Subcutaneous abdominal adipose tissue (tissue), 5 donors: ENCODE measurements around the gene PCBP3.
A peak's percentile ranks its signal among the peaks of the same experiment; 100 is the strongest.

Source experiments
- H3K27ac ChIP-seq: one replicate; pipeline ENCODE4 v1.7.0; 2013; ENCODE audit warnings: low read depth, mild to moderate bottlenecking, inconsistent platforms, low read length, moderate library complexity
- H3K27me3 ChIP-seq, 5 donors: one replicate each; pipeline ENCODE4 v1.7.0; 2013; ENCODE audit warnings: low read length in 5 of 5, inconsistent platforms in 1 of 5; ENCODE audit not compliant: control insufficient read depth in 5 of 5, insufficient read depth in 4 of 5
- H3K36me3 ChIP-seq, 5 donors: one replicate each; pipeline ENCODE4 v1.7.0; 2013; ENCODE audit warnings: low read length in 5 of 5; ENCODE audit not compliant: control insufficient read depth in 5 of 5, insufficient read depth in 5 of 5
- H3K4me1 ChIP-seq, 5 donors: one replicate each; pipeline ENCODE4 v1.7.0; 2013; ENCODE audit warnings: low read length in 5 of 5, mild to moderate bottlenecking in 3 of 5, moderate library complexity in 1 of 5; ENCODE audit not compliant: control insufficient read depth in 5 of 5, insufficient read depth in 5 of 5
- H3K4me3 ChIP-seq, 5 donors: one replicate each; pipeline ENCODE4 v1.7.0; 2013; ENCODE audit warnings: low read length in 5 of 5, low read depth in 1 of 5
- H3K9ac ChIP-seq, 5 donors: one replicate each; pipeline ENCODE4 v1.7.0; 2013; ENCODE audit warnings: low read length in 5 of 5, mild to moderate bottlenecking in 4 of 5, moderate library complexity in 3 of 5
- H3K9me3 ChIP-seq, 5 donors: one replicate each; pipeline ENCODE4 v1.7.0; 2013; ENCODE audit warnings: low read length in 5 of 5; ENCODE audit not compliant: control insufficient read depth in 5 of 5
- donor health status: healthy.
- donor health status: healthy.
- donor health status: healthy.
- donor health status: healthy.
- donor health status: healthy.

Gene PCBP3

GRCh38 chr21:45917241-45917640 is 273.7 kb downstream of the PCBP3 start:
- no peaks in the 10 kb centered on the region for H3K9me3 ChIP-seq
- H3K27ac ChIP-seq: no peak overlapping the region
- no peaks in the 10 kb centered on the region for H3K36me3 ChIP-seq
- H3K9ac ChIP-seq: no peak overlapping the region
- no peaks in the 10 kb centered on the region for H3K27me3 ChIP-seq
- peaks cover 4 to 27% (median 22%) of the 10 kb centered on the region in 5 donors for H3K4me1 ChIP-seq
- H3K4me3 ChIP-seq: no peak overlapping the region

- H3K27ac ChIP-seq: no peak overlapping the region
- H3K27me3 ChIP-seq: no peaks in the 10 kb centered on the region
- H3K4me1 ChIP-seq: peaks cover 4 to 27% (median 24%) of the 10 kb centered on the region in 5 donors
- H3K36me3 ChIP-seq: no peaks in the 10 kb centered on the region
- H3K9ac ChIP-seq: no peak overlapping the region
- no peaks in the 10 kb centered on the region for H3K9me3 ChIP-seq
- H3K4me3 ChIP-seq: no peak overlapping the region
Measured at GRCh38 chr21:45918011-45918410, 274.5 kb downstream of the PCBP3 start.

GRCh38 chr21:45918835-45919447 is 275.4 kb downstream of the PCBP3 start:
- Histone ChIP-seq H3K4me3 (no peak overlapping the region), H3K27ac (no peak overlapping the region), H3K9ac (no peak overlapping the region), H3K36me3 (no peaks in the 10 kb centered on the region), H3K9me3 (no peaks in the 10 kb centered on the region), H3K27me3 (no peaks in the 10 kb centered on the region), H3K4me1 (peaks cover 4 to 29% (median 21%) of the 10 kb centered on the region in 5 donors)

- H3K36me3 ChIP-seq: no peaks in the 10 kb centered on the region
- H3K27me3 ChIP-seq: no peaks in the 10 kb centered on the region
- H3K9ac ChIP-seq: no peak overlapping the region
- no peak overlapping the region for H3K4me3 ChIP-seq
- H3K4me1 ChIP-seq: peaks cover 4 to 29% (median 21%) of the 10 kb centered on the region in 5 donors
- H3K9me3 ChIP-seq: no peaks in the 10 kb centered on the region
- no peak overlapping the region for H3K27ac ChIP-seq
Measured at GRCh38 chr21:45919593-45919992, 276.1 kb downstream of the PCBP3 start.

- Histone ChIP-seq H3K9ac (no peak overlapping the region), H3K4me1 (peaks cover 3 to 21% (median 15%) of the 10 kb centered on the region in 5 donors), H3K36me3 (no peaks in the 10 kb centered on the region), H3K4me3 (no peak overlapping the region), H3K27ac (no peak overlapping the region), H3K9me3 (no peaks in the 10 kb centered on the region), H3K27me3 (no peaks in the 10 kb centered on the region)
Measured at GRCh38 chr21:45920824-45921600, 277.5 kb downstream of the PCBP3 start.

- Histone ChIP-seq H3K27ac (no peak overlapping the region), H3K27me3 (no peaks in the 10 kb centered on the region), H3K36me3 (no peaks in the 10 kb centered on the region), H3K9me3 (no peaks in the 10 kb centered on the region), H3K4me3 (no peak overlapping the region), H3K9ac (no peak overlapping the region), H3K4me1 (peaks cover 0 to 12% (median 6%) of the 10 kb centered on the region in 5 donors)
Measured at GRCh38 chr21:45921917-45922316, 278.4 kb downstream of the PCBP3 start.

- Histone ChIP-seq H3K27me3 (no peaks in the 10 kb centered on the region), H3K27ac (no peak overlapping the region), H3K9me3 (no peaks in the 10 kb centered on the region), H3K4me1 (peaks cover 0 to 12% (median 3%) of the 10 kb centered on the region in 5 donors), H3K4me3 (no peak overlapping the region), H3K36me3 (no peaks in the 10 kb centered on the region), H3K9ac (no peak overlapping the region)
Measured at GRCh38 chr21:45922648-45923047, 279.1 kb downstream of the PCBP3 start.

GRCh38 chr21:45923146-45923545 is 279.6 kb downstream of the PCBP3 start:
- no peaks in the 10 kb centered on the region for H3K9me3 ChIP-seq
- no peak overlapping the region for H3K27ac ChIP-seq
- peak overlapping the region in 1 of 5 donors; percentile 35 for H3K9ac ChIP-seq
- H3K4me3 ChIP-seq: no peak overlapping the region
- H3K4me1 ChIP-seq: peaks cover 0 to 12% (median 3%) of the 10 kb centered on the region in 5 donors
- H3K36me3 ChIP-seq: no peaks in the 10 kb centered on the region
- H3K27me3 ChIP-seq: no peaks in the 10 kb centered on the region

- H3K4me1 ChIP-seq: peaks cover 0 to 12% (median 3%) of the 10 kb centered on the region in 5 donors
- no peak overlapping the region for H3K4me3 ChIP-seq
- H3K9me3 ChIP-seq: no peaks in the 10 kb centered on the region
- H3K9ac ChIP-seq: no peak overlapping the region
- H3K27me3 ChIP-seq: peaks cover 0 to 6% (median 0%) of the 10 kb centered on the region in 5 donors
- H3K36me3 ChIP-seq: peaks cover 0 to 3% (median 0%) of the 10 kb centered on the region in 5 donors
- no peak overlapping the region for H3K27ac ChIP-seq
Measured at GRCh38 chr21:45926281-45926680, 282.8 kb downstream of the PCBP3 start.

GRCh38 chr21:45927032-45927431 is 283.5 kb downstream of the PCBP3 start:
- Histone ChIP-seq H3K4me1 (peaks cover 0 to 12% (median 3%) of the 10 kb centered on the region in 5 donors), H3K27me3 (peaks cover 0 to 6% (median 0%) of the 10 kb centered on the region in 5 donors), H3K36me3 (peaks cover 0 to 7% (median 3%) of the 10 kb centered on the region in 5 donors), H3K9ac (no peak overlapping the region), H3K27ac (no peak overlapping the region), H3K9me3 (no peaks in the 10 kb centered on the region), H3K4me3 (no peak overlapping the region)
